ENCODE data around the gene WNT4. TPM values are rescaled to one million over a fixed set of nuclear protein-coding genes. Genes with fewer than 3 reads are reported as not detected.

WNT4 gene
- total and polyA plus RNA-seq, 2 of the 8 experiments (the other 6 are each of a cell fraction or from before 2014, with no cell fraction given), result 1.3 to 6.6 TPM

GRCh38 chr1:22179197-22179803, 36.4 kb upstream of the WNT4 start (continued):
- TF ChIP-seq CHD7 (IDR thresholded peaks at IDR 0.05; ENCODE audit: insufficient replicate concordance, low read length) (no peak), NANOG (IDR thresholded peaks at IDR 0.05; ENCODE audit: insufficient read depth, low read depth, low read length, poor library complexity, severe bottlenecking) (no peak), TAF1 (IDR thresholded peaks at IDR 0.05; ENCODE audit: low read depth, low read length) (no peak), TAF7 (optimal IDR thresholded peaks at IDR 0.05; ENCODE audit: borderline replicate concordance, low read depth, low read length) (no peak)
